ENCODE measurements around the gene CRYZ. TPM values are rescaled to one million over a fixed set of nuclear protein-coding genes. Genes with fewer than 3 reads are reported as not detected.

CRYZ gene
- total and polyA plus RNA-seq, 9 donors, result 10.4 to 38.6 (median 24.2) TPM

Other genes starting within 250 kb of the CRYZ start
- gene LRRC53, start 220.4 kb downstream of the CRYZ start, total RNA-seq, result not detected
- not detected for gene LRRC53, start 220.4 kb downstream of the CRYZ start, polyA plus RNA-seq (ENCODE audit: insufficient read depth in 1 of 8, insufficient read length in 8 of 8, low replicate concordance in 1 of 8)
- gene ERICH3, start 59.3 kb downstream of the CRYZ start, total RNA-seq, result 0.04 TPM
- under 1 TPM; 0.03 to 0.27 (median 0.09) TPM for gene ERICH3, start 59.3 kb downstream of the CRYZ start, polyA plus RNA-seq (ENCODE audit: insufficient read depth in 1 of 8, insufficient read length in 8 of 8, low replicate concordance in 1 of 8)
- gene TYW3, start 102 bp upstream of the CRYZ start, total RNA-seq, result 13.4 TPM
- 10 to 100 TPM; 12.4 to 21.1 (median 18.8) TPM for gene TYW3, start 102 bp upstream of the CRYZ start, polyA plus RNA-seq (ENCODE audit: insufficient read depth in 1 of 8, insufficient read length in 8 of 8, low replicate concordance in 1 of 8)

Data from muscle of leg (tissue), 9 donors.